ENCODE results near the gene ZNF285.
A peak's percentile ranks its signal among the peaks of the same experiment; 100 is the strongest.

GRCh38 chr19:44356383-44357111 is 44.9 kb downstream of the ZNF285 start, which contains the start of gene ZNF112:
- TF ChIP-seq SP2 (IDR thresholded peaks at IDR 0.05; ENCODE audit: low read length) = no peak
- TF ChIP-seq EP300 (IDR thresholded peaks at IDR 0.05; ENCODE audit: borderline replicate concordance in 1 of 2, low read depth in 2 of 2, low read length in 2 of 2) = no peak
- TF ChIP-seq YY1 (IDR thresholded peaks at IDR 0.05; ENCODE audit: low read depth, low read length) = no peak
- peak; percentile 69; the same call in 1 of the 2 replicates for TF ChIP-seq POLR2AphosphoS5 (IDR thresholded peaks at IDR 0.05; ENCODE audit: low read depth, low read length)
- TF ChIP-seq CTCF (IDR thresholded peaks at IDR 0.05; ENCODE audit: control extremely low read depth in 1 of 3, insufficient read depth in 1 of 3, low read depth in 1 of 3, low read length in 3 of 3) = no peak
- TF ChIP-seq EZH2 (IDR thresholded peaks at IDR 0.05; ENCODE audit: low read depth, low read length, severe bottlenecking) = no peak
- TF ChIP-seq TCF12 (IDR thresholded peaks at IDR 0.05; ENCODE audit: low read depth, low read length) = no peak
- peak; percentile 81 for TF ChIP-seq TAF1 (IDR thresholded peaks at IDR 0.05; ENCODE audit: low read depth, low read length)
- TF ChIP-seq CREB1 (IDR thresholded peaks at IDR 0.05) = peak; percentile 38; the same call in 1 of the 2 replicates
- TF ChIP-seq POLR2A (IDR thresholded peaks at IDR 0.05; ENCODE audit: control extremely low read depth in 1 of 2, low read depth in 2 of 2, low read length in 2 of 2) = peak in 1 of 2 experiments; percentile 73; a peak in 2 of 3 replicates
- no peak for TF ChIP-seq MAX (IDR thresholded peaks at IDR 0.05)
- 0 out of 4 replicates have a peak, but pooled peaks of 1 of the 2 experiments have one; percentile 42 for TF ChIP-seq SIN3A (conservative IDR thresholded peaks at IDR 0.05 in 1 of 2, IDR thresholded peaks at IDR 0.05 in 1 of 2; ENCODE audit: low read depth in 1 of 2, low read length in 2 of 2)
- TF ChIP-seq SRF (IDR thresholded peaks at IDR 0.05; ENCODE audit: low read depth, low read length) = no peak
